Activated naive CD8-positive, alpha-beta T cell treated with anti-CD3 and anti-CD28 coated beads, Interleukin-2, amount 50 U/mL, for 24 hours (primary cell): ENCODE measurements around the gene CHST7.
A peak's percentile ranks its signal among the peaks of the same experiment; 100 is the strongest.

Experiments
- ATAC-seq: fragments of 150-1000 bp; cut with Tn5 transposase; one replicate; pipeline ENCODE4 v1.10.0; 2021
- DNase-seq: peaks from one replicate; pipeline ENCODE4 v3.0.0; 2021
- H3K27ac Mint-ChIP-seq: one replicate; pipeline ENCODE4 v1.8.0; 2021; ENCODE audit warnings: mild to moderate bottlenecking, mixed read lengths
- H3K27me3 Mint-ChIP-seq: one replicate; pipeline ENCODE4 v1.8.0; 2021; ENCODE audit warnings: mixed read lengths
- H3K36me3 Mint-ChIP-seq: one replicate; pipeline ENCODE4 v1.8.0; 2021; ENCODE audit warnings: low read depth, mixed read lengths
- H3K4me1 Mint-ChIP-seq: one replicate; pipeline ENCODE4 v1.8.0; 2021; ENCODE audit warnings: mixed read lengths
- H3K4me3 Mint-ChIP-seq: one replicate; pipeline ENCODE4 v1.8.0; 2021; ENCODE audit warnings: mild to moderate bottlenecking, moderate library complexity, mixed read lengths
- H3K9me3 Mint-ChIP-seq: one replicate; pipeline ENCODE4 v1.8.0; 2021; ENCODE audit warnings: mixed read lengths

The CHST7 gene

GRCh38 chrX:46637938-46638337 is 64.4 kb downstream of the CHST7 start:
- Mint-ChIP-seq H3K27me3 (no peaks in the 10 kb centered on the region), H3K4me3 (no peak overlapping the region), H3K9me3 (no peaks in the 10 kb centered on the region), H3K4me1 (peaks cover 46% of the 10 kb centered on the region), H3K27ac (no peak overlapping the region), H3K36me3 (peaks cover 25% of the 10 kb centered on the region)
- no peak for DNase-seq
- ATAC-seq = peak; percentile 93

- H3K9me3 Mint-ChIP-seq = no peaks in the 10 kb centered on the region
- H3K36me3 Mint-ChIP-seq = peaks cover 11% of the 10 kb centered on the region
- H3K27me3 Mint-ChIP-seq = no peaks in the 10 kb centered on the region
- DNase-seq = no peak
- H3K27ac Mint-ChIP-seq = no peak overlapping the region
- H3K4me3 Mint-ChIP-seq = no peak overlapping the region
- ATAC-seq = peak; percentile 21
- peaks cover 21% of the 10 kb centered on the region for H3K4me1 Mint-ChIP-seq
These were observed 68.6 kb downstream of the CHST7 start for GRCh38 chrX:46642145-46642544.

GRCh38 chrX:46643636-46644035 is 70.1 kb downstream of the CHST7 start:
- DNase-seq (no peak), ATAC-seq (no peak)
- H3K36me3 Mint-ChIP-seq = peaks cover 13% of the 10 kb centered on the region
- no peak overlapping the region for H3K4me3 Mint-ChIP-seq
- H3K27me3 Mint-ChIP-seq = no peaks in the 10 kb centered on the region
- no peaks in the 10 kb centered on the region for H3K9me3 Mint-ChIP-seq
- H3K27ac Mint-ChIP-seq = no peak overlapping the region
- H3K4me1 Mint-ChIP-seq = peaks cover 8% of the 10 kb centered on the region

- H3K36me3 Mint-ChIP-seq = peaks cover 8% of the 10 kb centered on the region
- no peak for ATAC-seq
- H3K9me3 Mint-ChIP-seq = no peaks in the 10 kb centered on the region
These were observed 72.0 kb downstream of the CHST7 start for GRCh38 chrX:46645614-46646013.

GRCh38 chrX:46647251-46647650 is 73.7 kb downstream of the CHST7 start:
- Mint-ChIP-seq H3K4me3 (no peak overlapping the region), H3K27ac (no peak overlapping the region), H3K36me3 (peaks cover 5% of the 10 kb centered on the region), H3K4me1 (peaks cover 2% of the 10 kb centered on the region), H3K27me3 (no peaks in the 10 kb centered on the region), H3K9me3 (no peaks in the 10 kb centered on the region)
- no peak for DNase-seq
- no peak for ATAC-seq

More at GRCh38 chrX:46645614-46646013, 72.0 kb downstream of the CHST7 start:
- H3K4me1 Mint-ChIP-seq = peaks cover 7% of the 10 kb centered on the region
- DNase-seq = no peak
- H3K27me3 Mint-ChIP-seq = no peaks in the 10 kb centered on the region
- H3K4me3 Mint-ChIP-seq = no peak overlapping the region
- H3K27ac Mint-ChIP-seq = no peak overlapping the region
